Sigmoid colon (tissue), 4 donors: Measurements from ENCODE around the gene USB1.

Experiments used
- CTCF ChIP-seq, 4 experiments: fragments of 450-650 bp in 3 of 4; fragments of 200-600 bp in 1 of 4; IDR thresholded peaks; one replicate each; pipeline ENCODE4 v1.5.1; 2016 to 2019; ENCODE audit warnings: antibody characterized with exemption in 4 of 4, mild to moderate bottlenecking in 3 of 4, moderate library complexity in 2 of 4
- EP300 ChIP-seq, 4 donors: sonication (generic); formaldehyde crosslinking; IDR thresholded peaks; one replicate each; pipeline ENCODE4 v1.6.1; 2017; ENCODE audit warnings: antibody characterized with exemption in 4 of 4
- POLR2A ChIP-seq, 2 donors: fragments of 450-650 bp; IDR thresholded peaks; one replicate each; pipeline ENCODE4 v1.6.1; 2016; ENCODE audit warnings: antibody characterized with exemption in 2 of 2, mild to moderate bottlenecking in 2 of 2, moderate library complexity in 2 of 2
- POLR2AphosphoS5 ChIP-seq, 4 donors: sonication (generic); formaldehyde crosslinking; IDR thresholded peaks; one replicate each; pipeline ENCODE4 v1.6.1; 2017; ENCODE audit warnings: antibody characterized with exemption in 4 of 4

- TF ChIP-seq POLR2A (IDR thresholded peaks at IDR 0.05) (no peak), CTCF (IDR thresholded peaks at IDR 0.05) (no peak), POLR2AphosphoS5 (IDR thresholded peaks at IDR 0.05) (no peak), EP300 (IDR thresholded peaks at IDR 0.05) (no peak)
Measured at GRCh38 chr16:58046936-58047335, 45.7 kb downstream of the USB1 start.
